NCI-H446 (cell line): Measurements from ENCODE around the gene CCT3.
A peak's percentile ranks its signal among the peaks of the same experiment; 100 is the strongest.
"Not testable (repeated sequence)": the region's sequence is repeated elsewhere in the genome, so short reads cannot be mapped to it uniquely, and the experiment has no call there.

Experiments used
- DNase-seq, 2 experiments: peaks; one replicate each; lab custom pipeline; 2025; lab: John Stamatoyannopoulos, UW

Gene CCT3

DNA sequence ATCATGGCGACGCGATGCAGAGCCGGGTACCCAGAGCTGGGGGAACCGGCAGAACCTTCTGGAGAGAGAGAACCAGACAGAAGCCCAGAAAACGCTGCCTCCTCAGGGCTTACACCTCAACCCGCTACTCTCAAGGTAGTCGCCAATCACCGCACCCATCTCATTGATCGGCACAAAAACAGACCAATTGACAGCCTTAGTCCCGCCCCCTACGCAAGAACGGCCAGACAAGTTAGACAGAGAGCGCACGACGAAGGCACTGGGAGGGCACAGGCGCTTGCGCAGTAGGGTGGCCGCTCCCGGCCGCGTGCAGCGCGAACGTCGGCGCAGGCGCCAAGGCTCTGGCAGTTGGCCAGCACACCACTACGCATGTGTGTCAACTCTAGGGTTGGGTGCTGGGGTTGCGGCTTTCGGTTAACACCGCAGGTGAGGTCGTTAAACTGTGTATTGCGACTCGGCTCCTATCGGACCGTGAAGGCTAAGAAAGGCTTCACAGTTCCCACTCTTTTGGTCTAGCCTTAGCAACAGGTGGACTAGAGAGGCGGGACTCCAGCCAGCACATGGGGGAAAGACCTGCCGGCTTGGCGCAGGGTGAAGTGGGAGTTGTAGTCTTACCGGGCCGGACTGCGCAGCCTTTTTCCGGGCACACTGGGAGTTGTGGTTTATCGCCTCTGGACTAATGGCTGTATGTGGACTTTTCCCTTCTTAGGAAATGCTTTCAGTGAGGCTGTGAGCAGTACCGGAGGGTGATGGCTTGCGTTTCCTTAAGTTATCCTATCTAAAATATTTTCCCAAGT, at the start of gene CCT3, which contains the start of gene TSACC:
TSS of gene CCT3 (minus strand) at position 113 of the 797 bp plus-strand sequence. CDS start at position 5, 108 bp downstream.
TSS of gene TSACC (plus strand) at position 347 of the 797 bp plus-strand sequence. CDS start 1,232 bp downstream, outside the sequence.
- DNase-seq = peak; percentile 99 to 100

- DNase-seq = no peak
Observed at GRCh38 chr1:156387870-156388173, 49.7 kb upstream of the CCT3 start.

- DNase-seq = no peak
Observed at GRCh38 chr1:156386949-156387869, 49.1 kb upstream of the CCT3 start.

DNA sequence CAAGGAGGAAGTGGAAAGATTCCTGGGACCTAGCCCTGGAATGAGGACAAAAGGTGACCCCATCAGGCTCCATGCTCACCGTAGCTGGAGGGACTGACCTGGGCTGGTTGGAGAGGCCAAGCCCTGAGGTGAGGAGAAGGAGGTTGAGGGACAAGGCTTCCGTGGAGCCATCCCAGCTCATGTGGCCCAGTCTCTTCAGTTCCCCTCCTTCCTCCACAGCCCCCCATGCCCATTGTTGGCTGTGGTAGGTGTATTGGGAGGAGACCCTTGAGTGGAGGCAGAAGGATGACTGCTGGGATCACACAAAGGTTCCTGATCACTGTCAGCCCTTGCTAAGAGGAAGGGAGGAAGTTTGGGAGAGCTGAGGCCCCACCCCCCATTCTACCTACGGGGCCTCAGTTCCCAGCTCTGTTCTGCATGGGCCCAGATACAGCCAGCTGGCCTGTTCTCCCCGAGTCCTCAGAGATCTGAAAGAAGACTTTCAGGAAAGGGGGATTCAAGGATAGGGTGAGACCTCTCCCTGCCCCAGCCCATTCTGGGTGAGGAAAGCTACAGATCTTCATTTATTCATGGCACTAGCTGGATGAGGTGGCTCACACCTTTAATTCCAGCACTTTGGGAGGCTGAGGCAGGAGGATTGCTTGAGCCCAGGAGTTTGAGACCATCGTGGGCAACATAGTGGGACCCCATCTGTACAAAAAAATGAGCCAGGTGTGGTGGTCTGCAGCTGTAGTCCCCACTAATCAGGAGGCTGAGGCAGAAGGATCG, 48.2 kb upstream of the CCT3 start:
- no peak for DNase-seq

- peak; percentile 64 to 77 for DNase-seq
Observed at GRCh38 chr1:156385534-156386031, 47.5 kb upstream of the CCT3 start.

- DNase-seq = no peak
Observed at GRCh38 chr1:156384658-156385057, 46.6 kb upstream of the CCT3 start.

GRCh38 chr1:156384007-156384406, 45.9 kb upstream of the CCT3 start:
- DNase-seq = no peak

DNA sequence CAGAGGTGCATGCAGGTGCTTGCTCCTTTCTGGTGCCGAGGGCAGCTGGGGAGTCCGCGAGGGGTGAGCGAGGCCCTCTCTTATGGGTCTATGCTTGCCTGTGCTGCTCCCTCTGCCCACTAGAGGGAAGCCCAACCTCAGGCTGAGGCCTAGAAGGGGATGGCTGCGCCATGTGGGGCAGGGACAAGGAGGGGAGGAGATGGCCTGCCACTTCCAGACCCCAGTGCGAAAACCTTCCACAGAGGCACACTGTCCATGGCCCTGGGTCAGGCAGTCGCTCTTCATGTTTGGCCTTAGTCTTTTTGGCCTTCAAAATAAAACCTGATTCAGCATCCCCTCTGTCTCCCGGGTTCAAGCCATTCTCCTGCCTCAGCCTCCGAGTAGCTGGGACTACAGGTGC, 44.9 kb upstream of the CCT3 start:
- peak; percentile 82 to 87 for DNase-seq

GRCh38 chr1:156382561-156382960, 44.5 kb upstream of the CCT3 start:
- no peak for DNase-seq

DNA sequence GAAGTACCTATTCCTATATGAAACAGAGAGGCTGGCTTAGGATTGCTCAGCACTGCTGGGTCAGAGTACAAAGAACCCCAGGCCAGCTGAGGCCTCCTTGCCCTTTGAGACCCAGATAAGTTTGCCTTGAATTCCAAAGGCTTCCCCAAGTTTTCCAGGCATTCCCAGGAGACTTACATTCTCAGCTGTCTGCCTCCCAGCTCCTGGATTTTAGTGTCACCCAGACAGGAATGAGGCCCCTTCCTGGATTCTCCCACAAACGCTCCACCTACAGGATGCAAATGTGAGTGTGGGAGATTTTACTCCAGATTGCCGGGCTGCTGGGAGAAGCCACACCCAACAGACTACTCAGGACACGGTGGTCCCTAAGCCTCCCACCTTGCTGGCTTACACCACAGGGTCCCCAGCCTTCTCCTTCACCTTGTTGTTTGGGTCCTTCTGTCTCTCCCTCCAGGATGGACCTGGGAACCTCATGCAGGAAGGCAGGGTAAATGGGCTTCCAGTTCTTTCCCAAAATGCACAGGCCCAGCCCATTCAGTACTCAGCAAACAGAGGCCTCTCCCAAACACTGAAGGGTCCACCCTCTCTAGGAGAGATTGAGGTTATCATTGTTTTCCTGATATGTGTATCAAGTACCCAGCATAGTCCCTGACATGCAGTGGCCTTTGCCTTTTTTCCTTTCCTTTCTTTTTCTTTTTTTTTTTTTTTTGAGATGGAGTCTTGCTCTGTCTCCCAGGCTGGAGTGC, 41.5 kb upstream of the CCT3 start:
- DNase-seq = no peak

DNA sequence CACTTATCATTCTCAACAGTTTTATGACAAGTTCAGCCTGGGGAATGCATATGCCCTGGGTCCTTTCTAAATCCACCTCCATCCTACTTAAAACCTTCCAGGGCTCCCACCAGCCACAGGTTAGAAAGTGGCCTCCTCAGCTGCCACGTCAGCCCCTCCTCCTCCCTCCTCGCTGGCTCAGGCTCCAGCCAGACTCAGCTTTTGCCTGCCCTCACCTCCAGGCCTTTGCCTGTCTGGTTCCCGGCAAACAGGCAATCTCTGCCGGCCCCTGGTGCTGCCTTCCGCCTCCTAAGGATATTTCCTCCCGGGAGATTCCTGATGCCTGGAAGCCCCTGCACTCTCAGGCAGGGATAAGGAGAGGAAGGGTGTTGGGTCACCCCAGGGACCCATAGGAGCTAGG, 40.5 kb upstream of the CCT3 start:
- DNase-seq = no peak

- DNase-seq = no peak
Observed at GRCh38 chr1:156376958-156377919, 39.1 kb upstream of the CCT3 start.

DNA sequence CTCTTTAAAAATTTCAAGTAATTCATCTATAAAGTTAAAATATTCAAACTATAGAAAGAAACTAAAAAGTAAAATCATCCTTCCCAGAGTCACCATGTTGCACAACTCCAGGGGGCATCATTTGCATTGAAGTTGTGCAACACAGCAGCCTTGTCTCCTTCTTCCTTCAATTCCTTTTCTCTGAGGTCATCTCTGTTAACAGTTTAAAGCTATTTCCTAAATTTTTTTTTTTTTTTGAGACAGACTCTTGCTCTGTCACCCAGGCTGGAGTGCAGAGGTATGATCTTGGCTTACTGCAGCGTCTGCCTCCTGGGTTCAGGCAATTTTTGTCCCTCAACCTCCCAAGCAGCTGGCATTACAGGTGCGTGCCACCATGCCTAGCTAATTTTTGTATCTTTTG, 38.1 kb upstream of the CCT3 start:
- DNase-seq = no peak

- DNase-seq = no peak
Observed at GRCh38 chr1:156373546-156373945, 35.5 kb upstream of the CCT3 start.

- no peak for DNase-seq
Observed at GRCh38 chr1:156372876-156373275, 34.8 kb upstream of the CCT3 start.

DNA sequence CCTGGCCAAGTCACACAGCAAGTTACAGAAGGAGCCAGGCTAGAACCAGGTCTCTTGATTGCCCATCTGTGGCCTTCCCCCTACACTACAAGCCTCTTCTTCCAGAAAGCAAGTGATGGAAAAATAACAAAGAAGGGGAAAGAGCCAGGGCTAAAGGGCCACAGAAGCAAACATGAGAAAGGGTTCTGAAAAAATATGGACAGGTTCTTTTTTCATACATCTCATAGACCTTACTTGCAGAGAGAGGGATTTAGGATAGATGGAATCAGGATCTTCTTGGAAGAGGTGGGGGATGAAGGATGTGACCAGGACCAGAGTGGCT, 34.1 kb upstream of the CCT3 start:
- no peak for DNase-seq

- DNase-seq = peak in 1 of 2 experiments; percentile 44
Observed at GRCh38 chr1:156371553-156372264, 33.6 kb upstream of the CCT3 start.

- DNase-seq = not testable (repeated sequence)
Observed at GRCh38 chr1:156369685-156370286, 31.7 kb upstream of the CCT3 start.
